ENCODE measurements around the gene LRP8. TPM values are rescaled to one million over a fixed set of nuclear protein-coding genes. Genes with fewer than 3 reads are reported as not detected.

LRP8 gene
- total and polyA plus RNA-seq, 7 experiments from 2014 or later, result 0.64 to 45.8 (median 4.7) TPM

DNA sequence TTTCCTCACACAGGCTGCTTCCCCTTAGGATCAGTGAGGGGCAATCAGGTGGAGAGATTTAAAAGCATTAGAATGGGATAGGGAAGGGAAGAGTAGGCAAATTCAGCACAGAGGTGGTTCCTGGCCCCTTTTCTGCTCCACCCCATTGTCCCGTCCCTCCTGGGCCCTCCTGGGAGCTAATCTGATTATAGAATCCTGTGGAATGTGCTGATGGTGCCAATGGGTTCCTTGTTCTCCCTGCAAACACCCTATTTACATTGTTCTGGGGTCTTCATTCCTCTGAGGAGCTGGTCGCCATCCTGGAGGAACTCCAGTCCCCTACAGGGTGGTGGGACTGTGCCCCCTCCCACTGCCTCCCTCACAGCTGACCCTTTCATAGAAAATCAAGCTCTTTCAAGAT lies 34.4 kb upstream of the LRP8 start:
- POLR2A ChIA-PET, result no interaction called here

GRCh38 chr1:53361541-53361961 lies 33.7 kb upstream of the LRP8 start:
- no peak overlapping the region for H3K4me3 ChIP-seq (ENCODE audit: low read length)
- POLR2A ChIA-PET, result no interaction called here

More for the DNA sequence above, 34.4 kb upstream of the LRP8 start:
- Mint-ChIP-seq H3K27me3 (peaks cover 0 to 24% (median 0%) of the 10 kb centered on the region in 5 donors), H3K9me3 (peaks cover 0 to 25% (median 3%) of the 10 kb centered on the region in 11 donors), H3K27ac (no peak overlapping the region), H3K4me1 (peaks cover 9 to 21% (median 13%) of the 10 kb centered on the region in 7 donors), H3K4me3 (no peak overlapping the region), H3K36me3 (peaks cover 0 to 8% (median 4%) of the 10 kb centered on the region in 5 donors)
- Histone ChIP-seq H3K27me3 (ENCODE audit: control insufficient read depth in 2 of 2, insufficient read depth in 2 of 2, low read length in 2 of 2) (no peaks in the 10 kb centered on the region), H3K4me3 (ENCODE audit: low read length) (no peak overlapping the region), H3K4me1 (ENCODE audit: control insufficient read depth in 2 of 2, insufficient read depth in 2 of 2, low read length in 2 of 2) (no peaks in the 10 kb centered on the region), H3K27ac (ENCODE audit: low read depth, low read length) (no peak overlapping the region), H3K36me3 (ENCODE audit: control insufficient read depth in 2 of 3, insufficient read depth in 3 of 3, low read length in 3 of 3) (no peaks in the 10 kb centered on the region), H3K9me3 (ENCODE audit: control insufficient read depth in 2 of 3, low read length in 3 of 3) (peaks cover 0 to 7% (median 0%) of the 10 kb centered on the region in 3 experiments)
- CTCF ChIA-PET, result no interaction called here
- ATAC-seq (no peak), DNase-seq (no peak)
- intact Hi-C loops (cut with micrococcal nuclease), result no loop called here

DNA sequence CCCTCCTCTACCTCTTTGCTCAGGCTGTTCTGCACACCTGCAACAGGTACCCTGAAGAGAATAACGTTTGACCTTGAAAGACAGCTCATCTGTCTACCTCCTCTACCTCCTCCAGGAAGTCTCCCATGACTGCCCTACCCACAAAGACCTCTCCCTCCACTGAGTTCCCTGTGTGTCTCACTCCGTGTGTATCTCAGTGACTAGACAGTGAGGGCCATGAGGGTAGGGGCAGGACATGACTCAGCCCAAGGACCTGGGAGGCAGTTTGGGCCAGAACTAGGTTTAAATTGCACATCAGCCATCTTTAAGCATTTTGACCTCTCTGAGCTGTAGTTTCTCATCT lies 32.0 kb upstream of the LRP8 start:
- Mint-ChIP-seq H3K4me3 (no peak overlapping the region), H3K27ac (no peak overlapping the region), H3K27me3 (peaks cover 0 to 37% (median 0%) of the 10 kb centered on the region in 5 donors), H3K9me3 (peaks cover 0 to 41% (median 7%) of the 10 kb centered on the region in 11 donors), H3K36me3 (peaks cover 0 to 10% (median 4%) of the 10 kb centered on the region in 5 donors), H3K4me1 (peaks cover 0 to 4% (median 1%) of the 10 kb centered on the region in 7 donors)
- DNase-seq, result no peak
- POLR2A ChIA-PET, result no interaction called here
- Histone ChIP-seq H3K4me1 (ENCODE audit: control insufficient read depth in 2 of 2, insufficient read depth in 2 of 2, low read length in 2 of 2) (no peaks in the 10 kb centered on the region), H3K36me3 (ENCODE audit: control insufficient read depth in 2 of 3, insufficient read depth in 3 of 3, low read length in 3 of 3) (no peaks in the 10 kb centered on the region), H3K27ac (ENCODE audit: low read depth, low read length) (no peak overlapping the region), H3K9me3 (ENCODE audit: control insufficient read depth in 2 of 3, low read length in 3 of 3) (peaks cover 0 to 7% (median 0%) of the 10 kb centered on the region in 3 experiments), H3K27me3 (ENCODE audit: control insufficient read depth in 2 of 2, insufficient read depth in 2 of 2, low read length in 2 of 2) (no peaks in the 10 kb centered on the region), H3K4me3 (ENCODE audit: low read length) (no peak overlapping the region)
- CTCF ChIA-PET, result no interaction called here
- no peak for ATAC-seq
- intact Hi-C loops (cut with micrococcal nuclease), result no loop called here

More at GRCh38 chr1:53361541-53361961, 33.7 kb upstream of the LRP8 start:
- Histone ChIP-seq H3K36me3 (ENCODE audit: control insufficient read depth in 2 of 3, insufficient read depth in 3 of 3, low read length in 3 of 3) (no peaks in the 10 kb centered on the region), H3K27me3 (ENCODE audit: control insufficient read depth in 2 of 2, insufficient read depth in 2 of 2, low read length in 2 of 2) (no peaks in the 10 kb centered on the region), H3K9me3 (ENCODE audit: control insufficient read depth in 2 of 3, low read length in 3 of 3) (peaks cover 0 to 7% (median 0%) of the 10 kb centered on the region in 3 experiments), H3K27ac (ENCODE audit: low read depth, low read length) (no peak overlapping the region), H3K4me1 (ENCODE audit: control insufficient read depth in 2 of 2, insufficient read depth in 2 of 2, low read length in 2 of 2) (no peaks in the 10 kb centered on the region)
- Mint-ChIP-seq H3K4me1 (peaks cover 4 to 14% (median 10%) of the 10 kb centered on the region in 7 donors), H3K4me3 (no peak overlapping the region), H3K36me3 (peaks cover 0 to 10% (median 4%) of the 10 kb centered on the region in 5 donors), H3K27ac (no peak overlapping the region), H3K27me3 (peaks cover 0 to 29% (median 0%) of the 10 kb centered on the region in 5 donors), H3K9me3 (peaks cover 0 to 33% (median 7%) of the 10 kb centered on the region in 11 donors)
- DNase-seq, result peak in 1 of 9 donors; percentile 13
- CTCF ChIA-PET, result no interaction called here
- intact Hi-C loops (cut with micrococcal nuclease), result no loop called here
- ATAC-seq, result no peak

DNA sequence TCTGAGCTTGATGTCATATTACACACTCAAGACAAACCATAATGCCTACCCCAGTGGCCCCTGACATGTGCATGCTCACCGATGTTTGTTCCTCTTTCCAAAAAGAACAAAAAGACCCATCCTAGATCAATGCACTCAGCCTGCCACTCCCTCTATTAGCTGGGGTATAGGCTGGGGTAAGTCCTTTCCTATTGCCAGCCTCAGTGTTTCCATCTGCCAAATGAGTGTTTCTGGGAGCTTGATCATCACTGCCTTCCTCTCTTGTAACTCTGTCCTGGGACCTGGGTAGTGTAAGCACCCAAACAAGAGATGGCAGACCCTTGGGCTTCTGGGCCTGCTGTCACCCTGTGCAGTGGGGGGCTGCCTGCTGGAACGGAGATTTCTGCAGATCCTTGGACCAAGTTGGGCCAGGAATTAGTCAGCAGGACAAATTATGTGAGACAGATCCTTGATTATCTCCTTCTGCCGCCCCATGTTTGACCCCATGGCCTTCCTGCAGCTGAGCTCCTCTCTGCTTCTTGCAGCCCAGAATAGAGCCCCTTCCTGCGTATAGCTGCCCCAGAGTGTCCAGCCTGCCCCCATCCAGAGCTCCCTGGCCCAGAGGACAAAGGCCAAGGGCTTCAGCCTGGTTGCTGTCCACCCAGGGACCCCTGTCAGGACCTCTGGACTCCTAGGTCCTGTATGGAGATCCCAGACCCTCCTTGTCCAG lies 31.5 kb upstream of the LRP8 start:
- no peak overlapping the region for H3K27ac ChIP-seq (ENCODE audit: low read depth, low read length)
- peak in 1 of 9 donors; percentile 15 for DNase-seq
- CTCF ChIA-PET, result interaction anchor here (0.5 kb wide), 1 partner anchor 740 kb away, joined by 5 read pairs; no protein-coding TSS in a partner anchor

GRCh38 chr1:53356637-53357036 lies 28.8 kb upstream of the LRP8 start:
- intact Hi-C loops (cut with micrococcal nuclease), result no loop called here
- Histone ChIP-seq H3K9me3 (ENCODE audit: control insufficient read depth in 2 of 3, low read length in 3 of 3) (peaks cover 0 to 7% (median 0%) of the 10 kb centered on the region in 3 experiments), H3K27ac (ENCODE audit: low read depth, low read length) (no peak overlapping the region), H3K4me3 (ENCODE audit: low read length) (no peak overlapping the region), H3K27me3 (ENCODE audit: control insufficient read depth in 2 of 2, insufficient read depth in 2 of 2, low read length in 2 of 2) (no peaks in the 10 kb centered on the region), H3K4me1 (ENCODE audit: control insufficient read depth in 2 of 2, insufficient read depth in 2 of 2, low read length in 2 of 2) (no peaks in the 10 kb centered on the region), H3K36me3 (ENCODE audit: control insufficient read depth in 2 of 3, insufficient read depth in 3 of 3, low read length in 3 of 3) (no peaks in the 10 kb centered on the region)
- ChIA-PET POLR2A (no interaction called here), CTCF (no interaction called here)
- no peak for DNase-seq
- peaks cover 0 to 41% (median 7%) of the 10 kb centered on the region in 11 donors for H3K9me3 Mint-ChIP-seq
- H3K27ac Mint-ChIP-seq, result no peak overlapping the region
- peaks cover 0 to 10% (median 0%) of the 10 kb centered on the region in 5 donors for H3K36me3 Mint-ChIP-seq
- H3K4me3 Mint-ChIP-seq, result no peak overlapping the region
- ATAC-seq, result no peak
- H3K4me1 Mint-ChIP-seq, result peaks cover 0 to 3% (median 0%) of the 10 kb centered on the region in 7 donors
- H3K27me3 Mint-ChIP-seq, result peaks cover 0 to 54% (median 0%) of the 10 kb centered on the region in 5 donors

More for the DNA sequence above, 31.5 kb upstream of the LRP8 start:
- peaks cover 0 to 10% (median 4%) of the 10 kb centered on the region in 5 donors for H3K36me3 Mint-ChIP-seq
- H3K9me3 Mint-ChIP-seq, result peaks cover 0 to 41% (median 7%) of the 10 kb centered on the region in 11 donors
- H3K36me3 ChIP-seq (ENCODE audit: control insufficient read depth in 2 of 3, insufficient read depth in 3 of 3, low read length in 3 of 3), result no peaks in the 10 kb centered on the region
- H3K4me1 ChIP-seq (ENCODE audit: control insufficient read depth in 2 of 2, insufficient read depth in 2 of 2, low read length in 2 of 2), result no peaks in the 10 kb centered on the region
- H3K27me3 ChIP-seq (ENCODE audit: control insufficient read depth in 2 of 2, insufficient read depth in 2 of 2, low read length in 2 of 2), result no peaks in the 10 kb centered on the region
- H3K27me3 Mint-ChIP-seq, result peaks cover 0 to 38% (median 0%) of the 10 kb centered on the region in 5 donors
- POLR2A ChIA-PET, result no interaction called here
- no peak overlapping the region for H3K4me3 Mint-ChIP-seq
- peaks cover 0 to 7% (median 0%) of the 10 kb centered on the region in 3 experiments for H3K9me3 ChIP-seq (ENCODE audit: control insufficient read depth in 2 of 3, low read length in 3 of 3)
- H3K4me3 ChIP-seq (ENCODE audit: low read length), result no peak overlapping the region
- no peak for ATAC-seq
- intact Hi-C loops (cut with micrococcal nuclease), result no loop called here
- H3K27ac Mint-ChIP-seq, result no peak overlapping the region
- peaks cover 0 to 3% (median 0%) of the 10 kb centered on the region in 7 donors for H3K4me1 Mint-ChIP-seq

DNA sequence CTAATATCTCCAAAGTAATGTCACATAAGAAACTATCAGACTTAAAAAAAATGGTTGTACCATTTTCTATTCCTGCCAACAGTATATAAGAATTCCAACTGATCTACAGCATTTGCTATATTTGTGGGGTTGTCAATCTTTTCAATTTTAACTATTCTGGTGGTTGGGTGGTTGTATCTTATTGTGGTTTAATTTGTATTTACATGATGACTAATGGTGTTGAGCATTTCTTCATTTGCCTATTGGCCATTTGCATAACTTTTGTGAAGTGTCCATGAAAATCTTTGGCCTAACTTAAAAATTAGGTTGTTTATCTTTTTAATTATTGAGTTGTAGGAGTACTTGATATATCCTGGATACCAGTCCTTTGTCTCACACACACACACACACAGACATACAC lies 26.2 kb upstream of the LRP8 start:
- Mint-ChIP-seq H3K27ac (no peak overlapping the region), H3K4me3 (no peak overlapping the region), H3K27me3 (peaks cover 0 to 46% (median 0%) of the 10 kb centered on the region in 5 donors), H3K36me3 (peaks cover 0 to 6% (median 0%) of the 10 kb centered on the region in 5 donors), H3K9me3 (peaks cover 0 to 32% (median 7%) of the 10 kb centered on the region in 11 donors), H3K4me1 (no peaks in the 10 kb centered on the region)
- CTCF ChIA-PET, result no interaction called here
- Histone ChIP-seq H3K27me3 (ENCODE audit: control insufficient read depth in 2 of 2, insufficient read depth in 2 of 2, low read length in 2 of 2) (no peaks in the 10 kb centered on the region), H3K4me3 (ENCODE audit: low read length) (no peak overlapping the region), H3K27ac (ENCODE audit: low read depth, low read length) (no peak overlapping the region), H3K36me3 (ENCODE audit: control insufficient read depth in 2 of 3, insufficient read depth in 3 of 3, low read length in 3 of 3) (no peaks in the 10 kb centered on the region), H3K9me3 (ENCODE audit: control insufficient read depth in 2 of 3, low read length in 3 of 3) (peaks cover 0 to 6% (median 0%) of the 10 kb centered on the region in 3 experiments), H3K4me1 (ENCODE audit: control insufficient read depth in 2 of 2, insufficient read depth in 2 of 2, low read length in 2 of 2) (no peaks in the 10 kb centered on the region)
- DNase-seq (no peak), ATAC-seq (no peak)
- intact Hi-C loops (cut with micrococcal nuclease), result no loop called here
- POLR2A ChIA-PET, result no interaction called here

Measured in naive thymus-derived CD4-positive, alpha-beta T cell (primary cell).